HG02642 (cell line): Measurements from ENCODE around the gene MITF.
"Not testable (repeated sequence)": the region's sequence is repeated elsewhere in the genome, so short reads cannot be mapped to it uniquely, and the experiment has no call there.

Source experiments
- ATAC-seq: cut with Tn5 transposase; IDR thresholded peaks from one replicate; pipeline ENCODE4 v1.9.1; 2021; ENCODE audit warnings: mild to moderate bottlenecking; ENCODE audit not compliant: unreplicated experiment, poor library complexity

The MITF gene

DNA sequence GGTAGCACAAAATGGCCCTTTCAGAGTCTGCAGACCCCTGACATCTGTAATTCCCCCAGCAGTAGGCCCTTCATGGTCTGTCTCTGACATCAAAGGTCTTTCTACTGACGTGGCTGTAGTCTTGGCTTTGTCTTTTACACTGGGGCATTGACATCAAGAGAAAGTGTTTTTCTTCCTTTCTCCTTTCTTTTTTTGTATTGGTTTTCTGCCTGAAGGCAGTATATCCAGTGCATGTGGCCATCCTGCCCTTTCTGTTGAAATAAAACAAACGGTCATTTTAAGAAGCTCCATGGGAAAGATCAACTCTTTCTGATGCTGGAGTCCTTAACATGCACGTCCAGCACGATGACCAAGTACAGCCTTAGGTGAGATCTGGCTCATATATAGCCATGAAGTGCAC is 153.4 kb downstream of the MITF start:
- ATAC-seq = no peak

- no peak for ATAC-seq
Measured at GRCh38 chr3:69893274-69893673, 154.0 kb downstream of the MITF start.

DNA sequence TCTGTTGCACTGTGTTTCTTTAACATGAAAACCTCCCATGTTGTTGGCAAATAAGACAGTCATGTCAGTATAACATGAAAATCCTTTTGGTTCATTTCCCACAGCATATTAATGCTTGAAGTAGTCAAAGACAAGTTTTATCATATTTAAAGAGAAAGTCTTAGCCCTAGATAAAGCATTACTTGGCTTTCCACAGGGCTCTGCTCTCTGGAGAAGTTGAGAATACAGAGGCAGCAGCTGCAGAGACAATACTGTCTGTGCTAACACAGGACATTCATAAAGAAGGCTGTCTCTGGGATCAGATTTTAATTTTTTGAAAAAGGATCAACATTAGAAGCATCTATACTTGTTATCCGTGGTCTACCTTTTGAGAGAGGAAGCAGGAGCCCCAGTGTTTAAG is 156.8 kb downstream of the MITF start:
- ATAC-seq = no peak

- no peak for ATAC-seq
Measured at GRCh38 chr3:69900331-69900730, 161.1 kb downstream of the MITF start.

- no peak for ATAC-seq
Measured at GRCh38 chr3:69901802-69902201, 162.5 kb downstream of the MITF start.

DNA sequence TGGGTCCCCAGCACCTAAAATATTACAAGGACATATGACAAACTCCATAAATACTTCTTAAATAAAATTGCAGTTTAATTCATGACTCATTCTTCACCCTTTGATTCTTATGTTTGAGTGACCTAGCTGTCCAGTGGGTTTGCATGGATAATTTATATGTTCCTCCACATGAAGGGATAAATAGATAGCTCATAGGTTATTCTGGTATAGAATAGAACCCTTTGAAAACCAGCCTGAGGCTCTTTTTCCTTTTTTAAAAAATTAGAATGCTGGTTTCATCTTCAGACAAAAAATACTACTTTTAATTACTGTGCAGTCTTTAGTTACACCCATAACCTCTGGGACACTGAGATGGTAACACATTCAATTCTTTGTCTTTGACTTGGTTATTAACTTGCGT is 163.1 kb downstream of the MITF start:
- no peak for ATAC-seq

DNA sequence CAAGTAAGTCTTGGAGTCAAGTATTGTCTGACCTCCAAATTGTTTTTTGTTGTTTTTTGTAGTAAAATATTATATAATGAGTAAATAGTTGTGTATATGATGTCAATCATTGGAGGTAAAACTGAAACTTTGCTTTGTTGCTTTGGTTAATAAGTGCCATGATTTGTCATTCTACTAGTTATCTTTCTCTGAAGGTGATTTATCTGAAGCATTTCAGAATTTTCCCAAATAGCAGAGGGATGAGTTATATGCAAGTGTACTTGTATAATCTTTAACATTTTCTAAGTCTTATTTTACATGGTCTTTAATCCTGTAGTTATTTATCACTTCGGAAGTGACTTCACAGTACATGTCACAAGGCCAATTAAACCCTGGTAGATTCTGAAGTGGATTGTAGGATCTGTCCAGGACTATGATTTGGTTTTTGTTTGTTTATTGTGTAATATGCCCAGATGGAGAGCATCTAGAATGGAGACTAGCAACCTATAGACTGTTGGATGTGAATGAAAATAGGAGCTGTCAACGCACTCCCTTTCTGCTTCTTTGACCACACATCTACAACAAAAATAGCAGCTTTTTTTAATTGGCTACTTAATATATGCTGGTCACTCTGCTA is 167.2 kb downstream of the MITF start:
- ATAC-seq = no peak

DNA sequence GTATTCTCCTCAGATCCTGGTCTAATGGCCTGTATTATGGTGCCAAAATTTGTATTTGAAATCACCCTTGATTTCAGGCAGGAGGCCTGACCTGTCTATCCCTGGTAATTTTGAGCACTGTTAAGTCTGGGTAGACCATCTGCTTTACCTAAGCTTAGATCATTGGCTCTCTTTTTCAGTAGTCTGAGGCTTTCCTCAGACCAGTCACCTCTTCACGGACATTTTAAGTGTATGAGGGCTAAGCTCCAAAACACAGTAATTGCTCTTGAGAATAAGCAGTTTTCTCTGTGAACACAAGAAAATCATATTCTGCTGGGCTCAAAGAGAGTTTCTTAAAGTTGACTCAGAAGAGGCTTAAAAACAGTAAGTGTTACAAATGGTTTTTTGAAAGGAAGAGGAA is 168.3 kb downstream of the MITF start:
- no peak for ATAC-seq

- not testable (repeated sequence) for ATAC-seq
Measured at GRCh38 chr3:69909859-69910258, 170.6 kb downstream of the MITF start.

DNA sequence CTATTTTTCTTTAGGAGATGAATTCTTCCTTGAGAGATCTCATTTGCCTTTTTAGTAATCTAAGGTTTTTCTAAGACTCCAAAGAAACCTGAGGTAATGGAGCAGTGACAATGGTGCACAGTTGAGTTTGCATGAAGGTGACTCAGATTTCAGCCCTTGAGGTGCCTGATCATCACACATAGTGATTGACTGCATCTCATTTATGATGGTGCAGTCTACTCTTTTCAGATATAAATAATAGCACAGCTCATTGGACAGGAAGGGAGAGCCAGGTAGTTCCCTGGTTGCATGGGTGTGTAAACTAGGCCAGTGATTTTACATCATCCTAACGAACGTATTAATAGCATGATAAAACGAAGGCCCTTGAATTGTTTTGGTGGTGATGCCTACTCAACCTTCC is 174.2 kb downstream of the MITF start:
- ATAC-seq = no peak

GRCh38 chr3:69914395-69914794 is 175.1 kb downstream of the MITF start:
- no peak for ATAC-seq

GRCh38 chr3:69915726-69916125 is 176.5 kb downstream of the MITF start:
- ATAC-seq = no peak

DNA sequence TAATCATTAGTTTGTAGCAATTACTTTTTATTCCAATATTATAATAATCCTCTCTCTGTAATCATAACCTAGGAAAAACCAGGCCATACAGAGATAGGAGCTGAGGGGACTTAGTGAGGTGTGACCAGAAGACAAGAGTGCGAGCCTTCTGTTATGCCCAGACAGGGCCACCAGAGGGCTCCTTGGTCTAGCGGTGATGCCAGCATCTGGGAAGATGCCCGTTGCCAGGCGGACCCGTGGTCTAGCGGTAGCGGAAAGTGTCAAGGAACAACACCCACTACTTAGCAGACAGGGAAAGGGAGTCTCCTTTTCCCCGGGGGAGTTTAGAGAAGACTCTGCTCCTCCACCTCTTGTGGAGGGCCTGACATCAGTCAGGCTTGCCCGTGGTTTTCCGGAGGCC is 180.7 kb downstream of the MITF start:
- ATAC-seq = not testable (repeated sequence)

DNA sequence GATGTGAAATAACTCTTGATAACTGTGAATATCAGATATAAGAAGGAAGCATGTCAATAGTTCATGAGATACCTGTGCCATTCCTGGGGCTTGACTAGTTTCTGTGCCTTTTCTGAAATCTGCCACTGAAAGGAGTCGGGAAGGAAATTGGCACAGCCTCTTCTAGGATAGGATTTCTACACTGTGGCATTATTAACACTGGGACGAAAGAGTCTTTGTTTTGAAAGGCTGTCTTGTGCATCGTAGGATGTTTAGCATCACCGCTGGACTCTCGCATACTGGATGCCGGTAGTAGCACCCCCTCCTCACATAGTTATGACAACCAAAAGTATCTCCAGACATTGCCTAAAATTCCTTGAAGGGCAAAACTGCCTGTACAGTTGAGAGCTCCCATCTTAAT is 182.4 kb downstream of the MITF start:
- no peak for ATAC-seq

DNA sequence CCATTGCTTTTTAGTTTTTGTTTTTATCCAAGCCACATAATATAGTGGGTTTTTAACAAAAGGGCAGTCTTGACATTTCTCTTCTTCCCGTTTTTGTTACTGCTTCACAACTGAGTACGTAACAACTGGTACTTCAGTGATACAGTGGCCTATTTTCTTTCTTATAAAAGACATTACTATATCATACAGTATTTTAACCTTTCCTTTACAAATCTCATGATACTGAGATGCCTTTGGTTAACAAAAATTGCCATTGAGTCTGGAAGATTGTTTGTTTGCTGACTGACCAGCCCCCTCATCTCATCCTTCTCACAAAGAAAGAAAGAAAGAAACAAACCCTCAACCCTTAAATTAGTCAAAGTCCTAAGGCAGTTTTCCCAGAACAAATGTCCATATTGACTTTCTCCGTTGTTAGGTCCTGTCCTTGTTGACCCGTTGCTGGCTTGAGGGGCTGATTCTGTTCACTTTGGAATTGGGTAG is 183.3 kb downstream of the MITF start:
- no peak for ATAC-seq

DNA sequence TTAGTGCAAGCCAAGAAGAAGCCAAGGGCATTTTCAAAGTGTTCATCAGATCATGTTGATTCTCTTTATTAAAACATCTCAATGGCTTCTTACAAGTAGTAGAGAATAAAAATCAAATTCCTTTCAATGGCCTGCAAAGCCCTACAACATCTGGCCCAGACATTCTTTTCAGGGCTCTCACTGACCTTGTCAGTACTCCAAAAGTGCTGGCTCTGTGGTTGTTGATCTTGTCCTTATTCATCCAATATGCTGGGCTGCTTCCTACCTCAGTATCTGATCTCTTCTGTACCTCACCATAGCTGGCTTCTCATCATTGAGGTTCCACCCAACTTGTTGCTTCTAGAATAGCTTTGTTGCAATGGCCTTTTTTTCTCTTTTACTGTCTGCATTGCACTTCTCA is 186.2 kb downstream of the MITF start:
- ATAC-seq = no peak

GRCh38 chr3:69926385-69926784 is 187.1 kb downstream of the MITF start:
- ATAC-seq = no peak

- no peak for ATAC-seq
Measured at GRCh38 chr3:69927571-69927970, 188.3 kb downstream of the MITF start.

- ATAC-seq = no peak
Measured at GRCh38 chr3:69929019-69929418, 189.8 kb downstream of the MITF start.

- ATAC-seq = no peak
Measured at GRCh38 chr3:69930564-69930963, 191.3 kb downstream of the MITF start.

DNA sequence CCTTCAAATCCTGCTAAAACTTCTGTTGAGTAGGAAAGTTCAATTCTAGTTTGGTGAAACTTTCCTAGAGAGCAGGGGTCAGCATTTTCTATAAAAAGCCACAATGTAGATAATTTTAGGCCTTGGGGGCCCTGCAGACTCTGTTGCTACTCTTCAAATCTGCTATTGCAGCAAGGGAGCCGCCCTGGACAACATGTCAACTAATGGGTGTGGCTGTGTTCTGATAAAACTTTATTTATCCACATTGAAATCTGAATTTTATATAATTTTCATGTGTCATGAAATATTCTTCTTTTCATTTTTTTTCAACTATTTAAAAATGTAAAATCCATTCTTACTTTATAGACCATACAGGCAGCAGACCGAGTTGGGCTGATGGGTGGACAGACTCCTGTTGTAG is 192.8 kb downstream of the MITF start:
- ATAC-seq = no peak

DNA sequence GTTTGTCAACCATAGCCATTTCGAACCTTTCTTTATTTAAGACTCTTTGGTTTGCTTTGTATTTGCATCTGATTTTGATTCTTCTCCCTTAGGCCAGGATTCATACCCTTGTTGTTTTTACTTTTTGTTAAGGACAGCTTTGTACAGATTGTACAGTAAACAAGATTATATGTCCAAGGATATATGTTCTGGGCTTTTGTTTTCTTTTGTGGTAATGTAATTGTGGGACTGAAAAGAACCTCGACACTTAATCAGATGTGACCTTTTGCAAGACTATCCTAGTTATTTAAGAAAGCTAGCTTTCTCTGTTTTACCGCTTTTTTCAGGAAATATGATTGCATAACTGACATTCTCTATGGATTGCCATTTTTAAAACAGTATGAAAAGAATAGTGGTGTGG is 193.2 kb downstream of the MITF start:
- no peak for ATAC-seq

DNA sequence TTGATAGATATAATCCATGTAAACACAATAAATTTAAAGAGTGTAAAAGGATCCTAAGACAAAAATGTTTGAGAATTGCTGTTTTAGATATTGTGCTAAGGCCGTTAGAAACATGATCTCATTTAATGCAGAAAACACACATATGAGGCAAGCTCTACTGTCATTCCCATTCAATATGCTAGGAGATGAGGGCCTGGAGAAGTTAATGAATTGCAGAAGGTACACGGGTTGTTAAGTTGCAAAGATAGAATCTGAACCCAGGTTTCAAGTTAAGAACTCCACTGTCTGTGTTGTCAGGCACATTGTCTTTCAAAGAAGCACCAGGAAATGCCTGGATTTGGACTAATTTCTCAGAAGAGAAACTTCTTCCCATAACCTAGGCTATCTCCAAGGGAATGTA is 195.1 kb downstream of the MITF start:
- ATAC-seq = no peak
